Uterus (tissue), 4 donors: Measurements from ENCODE around the gene DTNA. TPM values are rescaled to one million over a fixed set of nuclear protein-coding genes. Genes with fewer than 3 reads are reported as not detected.

Experiments used
- DNase-seq, 2 donors: peaks; one replicate each; pipeline ENCODE4 v3.0.0-alpha.2; 2019 to 2020
- H3K27ac ChIP-seq, 2 donors: fragments of 200-600 bp; sonication (generic); 1 replicate in 1 of 2; 2 replicates in 1 of 2; pipeline ENCODE4 v1.5.1; 2016 to 2018
- H3K27me3 ChIP-seq, 2 donors: fragments of 200-600 bp; sonication (generic); one replicate each; pipeline ENCODE4 v1.5.1; 2018 to 2019; ENCODE audit warnings: control low read depth in 1 of 2
- H3K36me3 ChIP-seq, 2 donors: fragments of 200-600 bp; sonication (generic); one replicate each; pipeline ENCODE4 v1.5.1; 2019; ENCODE audit warnings: control low read depth in 1 of 2
- H3K4me1 ChIP-seq, 2 donors: fragments of 200-600 bp; sonication (generic); one replicate each; pipeline ENCODE4 v1.5.1; 2018 to 2019; ENCODE audit warnings: control low read depth in 1 of 2
- H3K4me3 ChIP-seq, 2 donors: fragments of 200-600 bp; sonication (generic); 1 replicate in 1 of 2; 2 replicates in 1 of 2; pipeline ENCODE4 v1.5.1; 2018 to 2019; ENCODE audit warnings: mild to moderate bottlenecking in 1 of 2
- H3K9me3 ChIP-seq, 2 donors: fragments of 200-600 bp; sonication (generic); one replicate each; pipeline ENCODE4 v1.5.1; 2019; ENCODE audit warnings: control low read depth in 1 of 2
- POLR2A ChIP-seq, 2 donors: fragments of 450-650 bp; IDR thresholded peaks; one replicate each; pipeline ENCODE4 v1.6.1; 2016; ENCODE audit warnings: antibody characterized with exemption in 2 of 2, mild to moderate bottlenecking in 1 of 2, moderate library complexity in 1 of 2
- intact Hi-C: fragments of 100-400 bp; cut with DNase I; formaldehyde crosslinking; loops from one replicate; pipeline ENCODE4 v1.15.1; 2023; ENCODE audit warnings: low total_unique reads
- total RNA-seq, 4 donors: library from RNA; depleted of rRNA in 3 of 4; stranded (reverse); fragments of >200 nt in 3 of 4; gene quantifications; one replicate each; pipeline versions ENCODE4 v1.1.0 to v1.2.4, GENCODE V29; 2014 to 2023
- TF ChIP-seq, protein P1 (sequence below), 4 experiments: fragments of 200-600 bp in 2 of 4; fragments of 450-650 bp in 2 of 4; sonication (generic) in 2 of 4; IDR thresholded peaks; one replicate each; pipeline ENCODE4 v1.5.1; 2016 to 2019; ENCODE audit warnings: antibody characterized with exemption in 4 of 4, mild to moderate bottlenecking in 2 of 4, moderate library complexity in 1 of 4
- donor health status: DM: yes; HTN: yes; CAD: no.

DTNA gene
- total RNA-seq, 4 donors from 2014 or later, result 13.8 to 229 (median 43.0) TPM

DNA sequence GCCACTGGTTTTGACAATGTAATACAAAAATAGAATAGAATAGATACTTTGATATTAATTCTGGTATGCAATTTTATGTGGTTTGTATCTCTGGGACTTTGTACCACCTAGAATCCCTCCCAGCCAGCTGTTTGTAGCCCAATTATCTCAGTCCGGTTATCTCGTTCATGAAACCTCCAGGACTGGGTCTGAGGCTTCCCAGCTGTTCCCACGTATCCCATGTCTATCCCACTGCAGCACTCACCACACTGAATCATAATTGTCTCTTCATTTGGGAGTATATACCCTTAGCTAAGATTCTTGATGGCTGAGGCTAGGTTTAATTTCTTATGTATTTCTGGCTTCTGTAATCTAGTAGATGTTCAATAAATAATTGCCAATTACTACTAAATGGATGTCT is 226.7 kb downstream of the DTNA start:
- H3K4me1 ChIP-seq, result no peaks in the 10 kb centered on the region
- H3K4me3 ChIP-seq, result no peak overlapping the region
- H3K27me3 ChIP-seq, result no peaks in the 10 kb centered on the region
- no peak for DNase-seq
- H3K27ac ChIP-seq, result no peak overlapping the region
- no peak for TF ChIP-seq POLR2A (IDR thresholded peaks at IDR 0.05)
- TF ChIP-seq, protein P1, sequence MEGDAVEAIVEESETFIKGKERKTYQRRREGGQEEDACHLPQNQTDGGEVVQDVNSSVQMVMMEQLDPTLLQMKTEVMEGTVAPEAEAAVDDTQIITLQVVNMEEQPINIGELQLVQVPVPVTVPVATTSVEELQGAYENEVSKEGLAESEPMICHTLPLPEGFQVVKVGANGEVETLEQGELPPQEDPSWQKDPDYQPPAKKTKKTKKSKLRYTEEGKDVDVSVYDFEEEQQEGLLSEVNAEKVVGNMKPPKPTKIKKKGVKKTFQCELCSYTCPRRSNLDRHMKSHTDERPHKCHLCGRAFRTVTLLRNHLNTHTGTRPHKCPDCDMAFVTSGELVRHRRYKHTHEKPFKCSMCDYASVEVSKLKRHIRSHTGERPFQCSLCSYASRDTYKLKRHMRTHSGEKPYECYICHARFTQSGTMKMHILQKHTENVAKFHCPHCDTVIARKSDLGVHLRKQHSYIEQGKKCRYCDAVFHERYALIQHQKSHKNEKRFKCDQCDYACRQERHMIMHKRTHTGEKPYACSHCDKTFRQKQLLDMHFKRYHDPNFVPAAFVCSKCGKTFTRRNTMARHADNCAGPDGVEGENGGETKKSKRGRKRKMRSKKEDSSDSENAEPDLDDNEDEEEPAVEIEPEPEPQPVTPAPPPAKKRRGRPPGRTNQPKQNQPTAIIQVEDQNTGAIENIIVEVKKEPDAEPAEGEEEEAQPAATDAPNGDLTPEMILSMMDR (IDR thresholded peaks at IDR 0.05), result no peak
- intact Hi-C loops, result no loop called here
- no peaks in the 10 kb centered on the region for H3K36me3 ChIP-seq
- H3K9me3 ChIP-seq, result no peaks in the 10 kb centered on the region

DNA sequence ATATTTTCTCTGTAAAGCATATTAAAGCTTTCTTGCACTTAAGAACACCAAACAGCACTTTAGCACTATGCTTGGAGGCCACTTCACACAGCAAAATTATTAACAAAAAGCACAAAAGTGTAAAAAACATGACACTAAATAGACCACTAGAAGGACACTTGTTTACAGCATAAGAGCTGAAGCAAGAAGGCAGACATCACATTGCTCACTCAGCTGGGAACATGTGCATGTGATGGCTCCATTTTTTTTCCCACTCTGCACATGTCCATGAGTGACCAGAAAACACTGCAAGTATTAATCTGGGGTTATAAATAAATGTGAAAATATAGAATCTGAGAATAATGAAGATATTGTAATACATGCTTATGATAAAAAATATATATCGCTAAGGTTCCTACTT is 228.0 kb downstream of the DTNA start:
- TF ChIP-seq POLR2A (IDR thresholded peaks at IDR 0.05), result no peak
- TF ChIP-seq, protein P1 (IDR thresholded peaks at IDR 0.05), result no peak
- H3K36me3 ChIP-seq, result no peaks in the 10 kb centered on the region
- H3K27ac ChIP-seq, result no peak overlapping the region
- no peaks in the 10 kb centered on the region for H3K4me1 ChIP-seq
- no peak overlapping the region for H3K4me3 ChIP-seq
- no peaks in the 10 kb centered on the region for H3K27me3 ChIP-seq
- no peaks in the 10 kb centered on the region for H3K9me3 ChIP-seq
- intact Hi-C loops, result no loop called here
- DNase-seq, result no peak
